Karpas-422 (cell line): Measurements from ENCODE around the gene PCED1A. TPM values are rescaled to one million over a fixed set of nuclear protein-coding genes. Genes with fewer than 3 reads are reported as not detected.
"Not testable (repeated sequence)": the region's sequence is repeated elsewhere in the genome, so short reads cannot be mapped to it uniquely, and the experiment has no call there.

Source experiments
- DNase-seq: peaks from one replicate; pipeline ENCODE4 v3.0.0-alpha.2; 2015
- H2AFZ ChIP-seq: fragments of 200-600 bp; sonication (generic); 2 replicates; pipeline ENCODE4 v1.6.1; 2014; ENCODE audit warnings: antibody characterized with exemption, low read length, mixed read lengths
- H3K27ac ChIP-seq: fragments of 200-600 bp; sonication (generic); 2 replicates; pipeline ENCODE4 v1.5.1; 2014; ENCODE audit warnings: mild to moderate bottlenecking, low read length, moderate library complexity
- H3K27me3 ChIP-seq: fragments of 200-600 bp; sonication (generic); 2 replicates; pipeline ENCODE4 v1.6.1; 2014; ENCODE audit warnings: low read length, mixed read lengths
- H3K36me3 ChIP-seq: fragments of 200-600 bp; sonication (generic); 2 replicates; pipeline ENCODE4 v1.6.1; 2014; ENCODE audit warnings: low read length, mixed read lengths; ENCODE audit not compliant: insufficient read depth
- H3K4me1 ChIP-seq: fragments of 200-600 bp; sonication (generic); 2 replicates; pipeline ENCODE4 v1.6.1; 2014; ENCODE audit warnings: mild to moderate bottlenecking, low read length, mixed read lengths
- H3K4me2 ChIP-seq: fragments of 200-600 bp; sonication (generic); 2 replicates; pipeline ENCODE4 v1.6.1; 2014; ENCODE audit warnings: low read length, low read depth, mild to moderate bottlenecking; ENCODE audit not compliant: poor library complexity, severe bottlenecking
- H3K4me3 ChIP-seq: fragments of 200-600 bp; sonication (generic); 2 replicates; pipeline ENCODE4 v1.5.1; 2014; ENCODE audit warnings: mild to moderate bottlenecking, antibody characterized with exemption, low read length, mixed read lengths
- H3K79me2 ChIP-seq: fragments of 200-600 bp; sonication (generic); 2 replicates; pipeline ENCODE4 v1.6.1; 2014; ENCODE audit warnings: mild to moderate bottlenecking, low read length, mixed read lengths
- H3K9ac ChIP-seq: fragments of 200-600 bp; sonication (generic); 2 replicates; pipeline ENCODE4 v1.6.0; 2014; ENCODE audit warnings: low read length
- H3K9me2 ChIP-seq: fragments of 200-600 bp; sonication (generic), shearing (Covaris generic); replicated peaks from 2 replicates; pipeline ENCODE4 v1.6.0; 2014; ENCODE audit warnings: mild to moderate bottlenecking, low read length, moderate library complexity; ENCODE audit not compliant: insufficient read depth
- H3K9me3 ChIP-seq: fragments of 300-700, 200-600 bp; sonication (generic); 2 replicates; pipeline ENCODE4 v1.6.1; 2014; ENCODE audit warnings: low read length, mixed read lengths
- H4K20me1 ChIP-seq: fragments of 200-600 bp; sonication (generic); 2 replicates; pipeline ENCODE4 v1.6.1; 2014; ENCODE audit warnings: mild to moderate bottlenecking, antibody characterized with exemption, low read length, low read depth; ENCODE audit not compliant: insufficient read depth
- total RNA-seq: library from RNA; depleted of rRNA; stranded (reverse); fragments of >200 nt; shearing (Covaris generic); gene quantifications from 2 replicates; pipeline ENCODE4 v1.2.3, GENCODE V29; 2014; ENCODE audit warnings: low replicate concordance

Gene PCED1A
- total RNA-seq, 1 experiment from 2014 or later, result 19.0 TPM

- H4K20me1 ChIP-seq, result no peaks in the 10 kb centered on the region
- no peaks in the 10 kb centered on the region for H3K79me2 ChIP-seq
- no peak for DNase-seq
- H3K9me3 ChIP-seq, result no peaks in the 10 kb centered on the region
- no peak overlapping the region for H2AFZ ChIP-seq
- H3K9me2 ChIP-seq, result no peaks in the 10 kb centered on the region
- no peaks in the 10 kb centered on the region for H3K27me3 ChIP-seq
- no peak overlapping the region for H3K27ac ChIP-seq
- H3K4me2 ChIP-seq, result no peak overlapping the region
- no peak overlapping the region for H3K4me3 ChIP-seq
- no peak overlapping the region for H3K9ac ChIP-seq
- H3K4me1 ChIP-seq, result no peaks in the 10 kb centered on the region
- no peaks in the 10 kb centered on the region for H3K36me3 ChIP-seq
Observed at GRCh38 chr20:2809690-2810089, 30.8 kb downstream of the PCED1A start.

GRCh38 chr20:2807929-2808328 lies 32.5 kb downstream of the PCED1A start:
- H2AFZ ChIP-seq, H3K27me3 ChIP-seq, H3K9me2 ChIP-seq, H3K9ac ChIP-seq, DNase-seq, H4K20me1 ChIP-seq, H3K4me1 ChIP-seq, H3K79me2 ChIP-seq, H3K36me3 ChIP-seq, H3K4me2 ChIP-seq, H3K27ac ChIP-seq, H3K9me3 ChIP-seq, H3K4me3 ChIP-seq: not testable (repeated sequence)

- no peaks in the 10 kb centered on the region for H3K4me1 ChIP-seq
- no peaks in the 10 kb centered on the region for H4K20me1 ChIP-seq
- H3K27ac ChIP-seq, result no peak overlapping the region
- no peaks in the 10 kb centered on the region for H3K79me2 ChIP-seq
- no peaks in the 10 kb centered on the region for H3K36me3 ChIP-seq
- H3K9me3 ChIP-seq, result no peaks in the 10 kb centered on the region
- no peaks in the 10 kb centered on the region for H3K9me2 ChIP-seq
- no peak overlapping the region for H3K4me2 ChIP-seq
- H2AFZ ChIP-seq, result no peak overlapping the region
- H3K9ac ChIP-seq, result no peak overlapping the region
- H3K4me3 ChIP-seq, result no peak overlapping the region
- no peaks in the 10 kb centered on the region for H3K27me3 ChIP-seq
- DNase-seq, result no peak
Observed at GRCh38 chr20:2807019-2807418, 33.4 kb downstream of the PCED1A start.

GRCh38 chr20:2806351-2806701 lies 34.1 kb downstream of the PCED1A start:
- H3K79me2 ChIP-seq, result no peaks in the 10 kb centered on the region
- H3K4me2 ChIP-seq, result no peak overlapping the region
- H3K27me3 ChIP-seq, result no peaks in the 10 kb centered on the region
- no peaks in the 10 kb centered on the region for H3K9me2 ChIP-seq
- no peaks in the 10 kb centered on the region for H3K36me3 ChIP-seq
- no peak overlapping the region for H3K27ac ChIP-seq
- no peak overlapping the region for H3K9ac ChIP-seq
- DNase-seq, result no peak
- no peaks in the 10 kb centered on the region for H4K20me1 ChIP-seq
- no peak overlapping the region for H3K4me3 ChIP-seq
- no peaks in the 10 kb centered on the region for H3K9me3 ChIP-seq
- H2AFZ ChIP-seq, result no peak overlapping the region
- no peaks in the 10 kb centered on the region for H3K4me1 ChIP-seq

- H3K4me2 ChIP-seq, result no peak overlapping the region
- H3K4me1 ChIP-seq, result no peaks in the 10 kb centered on the region
- no peak overlapping the region for H2AFZ ChIP-seq
- H3K36me3 ChIP-seq, result no peaks in the 10 kb centered on the region
- no peaks in the 10 kb centered on the region for H3K27me3 ChIP-seq
- no peak overlapping the region for H3K27ac ChIP-seq
- H3K9ac ChIP-seq, result no peak overlapping the region
- no peaks in the 10 kb centered on the region for H3K9me3 ChIP-seq
- no peaks in the 10 kb centered on the region for H3K79me2 ChIP-seq
- H3K9me2 ChIP-seq, result no peaks in the 10 kb centered on the region
- DNase-seq, result no peak
- no peaks in the 10 kb centered on the region for H4K20me1 ChIP-seq
- no peak overlapping the region for H3K4me3 ChIP-seq
Observed at GRCh38 chr20:2805689-2806350, 34.6 kb downstream of the PCED1A start.

GRCh38 chr20:2804852-2805688 lies 35.4 kb downstream of the PCED1A start:
- Histone ChIP-seq H3K9me3 (no peaks in the 10 kb centered on the region), H3K9ac (no peak overlapping the region), H3K27me3 (no peaks in the 10 kb centered on the region), H3K4me1 (no peaks in the 10 kb centered on the region), H3K4me2 (no peak overlapping the region), H3K4me3 (no peak overlapping the region), H3K9me2 (no peaks in the 10 kb centered on the region), H3K79me2 (no peaks in the 10 kb centered on the region), H4K20me1 (no peaks in the 10 kb centered on the region), H3K27ac (no peak overlapping the region), H2AFZ (no peak overlapping the region), H3K36me3 (no peaks in the 10 kb centered on the region)
- no peak for DNase-seq

- Histone ChIP-seq H2AFZ (no peak overlapping the region), H3K27me3 (no peaks in the 10 kb centered on the region), H3K4me2 (no peak overlapping the region), H3K9me3 (no peaks in the 10 kb centered on the region), H3K9ac (no peak overlapping the region), H4K20me1 (no peaks in the 10 kb centered on the region), H3K36me3 (no peaks in the 10 kb centered on the region), H3K79me2 (no peaks in the 10 kb centered on the region), H3K4me1 (no peaks in the 10 kb centered on the region), H3K4me3 (no peak overlapping the region), H3K27ac (no peak overlapping the region), H3K9me2 (no peaks in the 10 kb centered on the region)
- DNase-seq, result no peak
Observed at GRCh38 chr20:2804041-2804828, 36.2 kb downstream of the PCED1A start.

- Histone ChIP-seq H3K9me2 (no peaks in the 10 kb centered on the region), H3K9me3 (no peaks in the 10 kb centered on the region), H4K20me1 (no peaks in the 10 kb centered on the region), H2AFZ (no peak overlapping the region), H3K4me1 (no peaks in the 10 kb centered on the region), H3K27me3 (no peaks in the 10 kb centered on the region), H3K27ac (no peak overlapping the region), H3K9ac (no peak overlapping the region), H3K4me2 (no peak overlapping the region), H3K36me3 (no peaks in the 10 kb centered on the region), H3K4me3 (no peak overlapping the region), H3K79me2 (no peaks in the 10 kb centered on the region)
- DNase-seq, result no peak
Observed at GRCh38 chr20:2801286-2801728, 39.1 kb downstream of the PCED1A start.
